ENCODE results near the gene FES. TPM values are rescaled to one million over a fixed set of nuclear protein-coding genes. Genes with fewer than 3 reads are reported as not detected.

The FES gene
- polyA plus RNA-seq, 1 donor from 2014 or later: not detected

DNA sequence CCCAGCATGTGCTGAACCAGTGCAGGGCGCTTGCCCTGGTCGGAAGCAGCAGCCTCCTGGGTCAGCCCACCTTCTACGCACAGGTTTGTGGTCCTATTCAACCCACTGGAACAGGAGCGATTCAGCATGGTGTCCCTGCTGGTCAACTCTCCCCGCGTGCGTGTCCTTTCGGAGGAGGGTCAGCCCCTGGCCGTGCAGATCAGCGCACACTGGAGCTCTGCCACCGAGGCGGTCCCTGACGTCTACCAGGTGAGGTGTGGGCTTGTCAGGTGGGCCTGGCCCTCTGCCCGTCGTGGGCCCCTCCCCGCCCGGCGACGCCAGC, 27.0 kb downstream of the FES start:
- no peaks in the 10 kb centered on the region for H3K36me3 ChIP-seq (ENCODE audit: insufficient read depth, low read length)
- H3K9me3 ChIP-seq (ENCODE audit: low read length): no peaks in the 10 kb centered on the region
- no peak overlapping the region for H3K27ac ChIP-seq (ENCODE audit: low read length)
- no peak overlapping the region for H3K4me2 ChIP-seq (ENCODE audit: low read length)
- H3F3A ChIP-seq (ENCODE audit: insufficient read depth, low read length, poor library complexity, severe bottlenecking): no peaks in the 10 kb centered on the region
- H3K27me3 ChIP-seq (ENCODE audit: insufficient read depth, low read depth, low read length): no peaks in the 10 kb centered on the region
- no peak overlapping the region for H3K9ac ChIP-seq (ENCODE audit: low read length)
- no peak overlapping the region for H2AFZ ChIP-seq (ENCODE audit: low read depth, low read length)
- H4K20me1 ChIP-seq (ENCODE audit: insufficient read depth): no peaks in the 10 kb centered on the region
- H3K4me3 ChIP-seq (ENCODE audit: low read length): no peak overlapping the region
- H3K79me2 ChIP-seq (replicated peaks; ENCODE audit: insufficient read depth, low read length): no peaks in the 10 kb centered on the region
- TF ChIP-seq TAF1 (IDR thresholded peaks at IDR 0.05; ENCODE audit: low read depth): no peak
- no peak for TF ChIP-seq POLR2AphosphoS5 (IDR thresholded peaks at IDR 0.05)
- no peak for TF ChIP-seq MXI1 (conservative IDR thresholded peaks at IDR 0.05; ENCODE audit: poor library complexity, severe bottlenecking)
- no peak for TF ChIP-seq EP300 (conservative IDR thresholded peaks at IDR 0.05; ENCODE audit: poor library complexity, severe bottlenecking)
- TF ChIP-seq SMC3 (conservative IDR thresholded peaks at IDR 0.05; ENCODE audit: poor library complexity): no peak
- TF ChIP-seq, protein P1, sequence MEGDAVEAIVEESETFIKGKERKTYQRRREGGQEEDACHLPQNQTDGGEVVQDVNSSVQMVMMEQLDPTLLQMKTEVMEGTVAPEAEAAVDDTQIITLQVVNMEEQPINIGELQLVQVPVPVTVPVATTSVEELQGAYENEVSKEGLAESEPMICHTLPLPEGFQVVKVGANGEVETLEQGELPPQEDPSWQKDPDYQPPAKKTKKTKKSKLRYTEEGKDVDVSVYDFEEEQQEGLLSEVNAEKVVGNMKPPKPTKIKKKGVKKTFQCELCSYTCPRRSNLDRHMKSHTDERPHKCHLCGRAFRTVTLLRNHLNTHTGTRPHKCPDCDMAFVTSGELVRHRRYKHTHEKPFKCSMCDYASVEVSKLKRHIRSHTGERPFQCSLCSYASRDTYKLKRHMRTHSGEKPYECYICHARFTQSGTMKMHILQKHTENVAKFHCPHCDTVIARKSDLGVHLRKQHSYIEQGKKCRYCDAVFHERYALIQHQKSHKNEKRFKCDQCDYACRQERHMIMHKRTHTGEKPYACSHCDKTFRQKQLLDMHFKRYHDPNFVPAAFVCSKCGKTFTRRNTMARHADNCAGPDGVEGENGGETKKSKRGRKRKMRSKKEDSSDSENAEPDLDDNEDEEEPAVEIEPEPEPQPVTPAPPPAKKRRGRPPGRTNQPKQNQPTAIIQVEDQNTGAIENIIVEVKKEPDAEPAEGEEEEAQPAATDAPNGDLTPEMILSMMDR (IDR thresholded peaks at IDR 0.05; ENCODE audit: poor library complexity, severe bottlenecking): no peak
- TF ChIP-seq RAD21 (conservative IDR thresholded peaks at IDR 0.05): no peak
- no peak for TF ChIP-seq EZH2 (IDR thresholded peaks at IDR 0.05; ENCODE audit: borderline replicate concordance, insufficient read depth, low read length, poor library complexity, severe bottlenecking)
- TF ChIP-seq, protein P2, sequence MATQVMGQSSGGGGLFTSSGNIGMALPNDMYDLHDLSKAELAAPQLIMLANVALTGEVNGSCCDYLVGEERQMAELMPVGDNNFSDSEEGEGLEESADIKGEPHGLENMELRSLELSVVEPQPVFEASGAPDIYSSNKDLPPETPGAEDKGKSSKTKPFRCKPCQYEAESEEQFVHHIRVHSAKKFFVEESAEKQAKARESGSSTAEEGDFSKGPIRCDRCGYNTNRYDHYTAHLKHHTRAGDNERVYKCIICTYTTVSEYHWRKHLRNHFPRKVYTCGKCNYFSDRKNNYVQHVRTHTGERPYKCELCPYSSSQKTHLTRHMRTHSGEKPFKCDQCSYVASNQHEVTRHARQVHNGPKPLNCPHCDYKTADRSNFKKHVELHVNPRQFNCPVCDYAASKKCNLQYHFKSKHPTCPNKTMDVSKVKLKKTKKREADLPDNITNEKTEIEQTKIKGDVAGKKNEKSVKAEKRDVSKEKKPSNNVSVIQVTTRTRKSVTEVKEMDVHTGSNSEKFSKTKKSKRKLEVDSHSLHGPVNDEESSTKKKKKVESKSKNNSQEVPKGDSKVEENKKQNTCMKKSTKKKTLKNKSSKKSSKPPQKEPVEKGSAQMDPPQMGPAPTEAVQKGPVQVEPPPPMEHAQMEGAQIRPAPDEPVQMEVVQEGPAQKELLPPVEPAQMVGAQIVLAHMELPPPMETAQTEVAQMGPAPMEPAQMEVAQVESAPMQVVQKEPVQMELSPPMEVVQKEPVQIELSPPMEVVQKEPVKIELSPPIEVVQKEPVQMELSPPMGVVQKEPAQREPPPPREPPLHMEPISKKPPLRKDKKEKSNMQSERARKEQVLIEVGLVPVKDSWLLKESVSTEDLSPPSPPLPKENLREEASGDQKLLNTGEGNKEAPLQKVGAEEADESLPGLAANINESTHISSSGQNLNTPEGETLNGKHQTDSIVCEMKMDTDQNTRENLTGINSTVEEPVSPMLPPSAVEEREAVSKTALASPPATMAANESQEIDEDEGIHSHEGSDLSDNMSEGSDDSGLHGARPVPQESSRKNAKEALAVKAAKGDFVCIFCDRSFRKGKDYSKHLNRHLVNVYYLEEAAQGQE (IDR thresholded peaks at IDR 0.05; ENCODE audit: borderline replicate concordance): no peak
- H3K9me2 ChIP-seq (ENCODE audit: insufficient read depth, low read length): no peaks in the 10 kb centered on the region

DNA sequence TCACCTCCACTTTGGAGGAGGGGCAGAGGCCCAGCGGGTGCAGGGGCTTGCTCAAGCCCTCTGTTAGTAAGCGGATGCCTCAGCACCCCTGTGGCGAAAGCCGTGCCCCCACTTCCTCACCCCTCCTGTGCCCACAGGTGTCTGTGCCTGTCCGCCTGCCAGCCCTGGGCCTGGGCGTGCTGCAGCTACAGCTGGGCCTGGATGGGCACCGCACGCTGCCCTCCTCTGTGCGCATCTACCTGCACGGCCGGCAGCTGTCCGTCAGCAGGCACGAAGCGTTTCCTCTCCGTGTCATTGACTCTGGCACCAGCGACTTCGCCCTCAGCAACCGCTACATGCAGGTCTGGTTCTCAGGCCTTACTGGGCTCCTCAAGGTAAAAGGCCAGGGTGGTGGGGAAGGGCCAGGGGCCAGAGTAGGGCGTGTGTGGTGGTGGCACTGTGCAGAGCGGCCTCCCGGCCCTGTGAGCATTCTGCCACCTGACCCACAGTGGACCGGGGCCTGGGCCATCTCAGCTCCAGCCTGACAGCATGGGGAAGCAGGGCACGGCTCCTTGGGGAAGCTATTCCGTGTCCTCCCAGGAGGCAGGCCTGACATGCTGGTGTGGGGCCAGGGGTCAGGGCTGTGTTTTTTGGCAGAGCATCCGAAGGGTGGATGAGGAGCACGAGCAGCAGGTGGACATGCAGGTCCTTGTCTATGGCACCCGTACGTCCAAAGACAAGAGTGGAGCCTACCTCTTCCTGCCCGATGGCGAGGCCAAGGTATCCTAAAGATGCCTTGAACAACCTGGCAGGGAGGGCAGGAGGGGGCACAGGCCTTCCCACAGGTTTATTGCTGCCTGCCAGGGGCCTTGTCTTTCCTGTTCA, 27.8 kb downstream of the FES start:
- H3K36me3 ChIP-seq (ENCODE audit: insufficient read depth, low read length): no peaks in the 10 kb centered on the region
- H3F3A ChIP-seq (ENCODE audit: insufficient read depth, low read length, poor library complexity, severe bottlenecking): no peaks in the 10 kb centered on the region
- no peaks in the 10 kb centered on the region for H3K9me2 ChIP-seq (ENCODE audit: insufficient read depth, low read length)
- H3K27ac ChIP-seq (ENCODE audit: low read length): no peak overlapping the region
- no peaks in the 10 kb centered on the region for H4K20me1 ChIP-seq (ENCODE audit: insufficient read depth)
- H3K4me3 ChIP-seq (ENCODE audit: low read length): no peak overlapping the region
- H2AFZ ChIP-seq (ENCODE audit: low read depth, low read length): no peak overlapping the region
- H3K4me2 ChIP-seq (ENCODE audit: low read length): no peak overlapping the region
- H3K27me3 ChIP-seq (ENCODE audit: insufficient read depth, low read depth, low read length): no peaks in the 10 kb centered on the region
- TF ChIP-seq, protein P1 (IDR thresholded peaks at IDR 0.05; ENCODE audit: poor library complexity, severe bottlenecking): no peak
- TF ChIP-seq SMC3 (conservative IDR thresholded peaks at IDR 0.05; ENCODE audit: poor library complexity) (no peak), POLR2AphosphoS5 (IDR thresholded peaks at IDR 0.05) (no peak), EP300 (conservative IDR thresholded peaks at IDR 0.05; ENCODE audit: poor library complexity, severe bottlenecking) (no peak), RAD21 (conservative IDR thresholded peaks at IDR 0.05) (no peak), MXI1 (conservative IDR thresholded peaks at IDR 0.05; ENCODE audit: poor library complexity, severe bottlenecking) (no peak), TAF1 (IDR thresholded peaks at IDR 0.05; ENCODE audit: low read depth) (no peak), EZH2 (IDR thresholded peaks at IDR 0.05; ENCODE audit: borderline replicate concordance, insufficient read depth, low read length, poor library complexity, severe bottlenecking) (no peak)
- TF ChIP-seq, protein P2 (IDR thresholded peaks at IDR 0.05; ENCODE audit: borderline replicate concordance): no peak
- no peak overlapping the region for H3K9ac ChIP-seq (ENCODE audit: low read length)
- H3K9me3 ChIP-seq (ENCODE audit: low read length): no peaks in the 10 kb centered on the region
- H3K79me2 ChIP-seq (replicated peaks; ENCODE audit: insufficient read depth, low read length): no peaks in the 10 kb centered on the region
